PC-3 (cell line): ENCODE results near the gene DNAJC10.

Experiments
- EZH2 ChIP-seq: fragments of 300-600 bp; sonication (generic); IDR thresholded peaks from one replicate; pipeline ENCODE4 v1.6.1; 2017; ENCODE audit warnings: antibody characterized with exemption, mild to moderate bottlenecking, low read length; ENCODE audit not compliant: unreplicated experiment
- TF ChIP-seq, protein P1 (sequence below): fragments of 300-600 bp; sonication (generic); conservative IDR thresholded peaks from 2 replicates; pipeline ENCODE4 v1.5.1; 2017; ENCODE audit warnings: antibody characterized with exemption, low read depth, mild to moderate bottlenecking, low read length

DNA sequence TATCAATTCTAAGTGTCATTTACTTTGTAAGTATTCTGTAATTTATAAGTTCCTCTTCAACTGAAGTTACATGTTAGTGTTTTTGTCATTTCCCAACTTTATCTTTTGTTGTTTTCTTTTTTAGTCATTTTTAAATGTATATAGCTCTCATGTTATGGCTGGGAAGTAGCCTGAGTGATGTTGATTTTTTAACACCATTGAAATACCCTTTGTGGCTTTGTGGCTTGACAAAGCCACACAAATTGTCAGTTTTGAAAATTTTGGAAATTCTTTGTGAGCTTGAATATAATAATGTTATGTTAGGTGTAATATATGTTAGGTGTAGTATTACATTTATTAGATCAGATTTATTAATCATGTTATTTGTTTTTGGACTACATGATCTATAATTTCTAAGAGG, 16.7 kb downstream of the DNAJC10 start:
- TF ChIP-seq, protein P1, sequence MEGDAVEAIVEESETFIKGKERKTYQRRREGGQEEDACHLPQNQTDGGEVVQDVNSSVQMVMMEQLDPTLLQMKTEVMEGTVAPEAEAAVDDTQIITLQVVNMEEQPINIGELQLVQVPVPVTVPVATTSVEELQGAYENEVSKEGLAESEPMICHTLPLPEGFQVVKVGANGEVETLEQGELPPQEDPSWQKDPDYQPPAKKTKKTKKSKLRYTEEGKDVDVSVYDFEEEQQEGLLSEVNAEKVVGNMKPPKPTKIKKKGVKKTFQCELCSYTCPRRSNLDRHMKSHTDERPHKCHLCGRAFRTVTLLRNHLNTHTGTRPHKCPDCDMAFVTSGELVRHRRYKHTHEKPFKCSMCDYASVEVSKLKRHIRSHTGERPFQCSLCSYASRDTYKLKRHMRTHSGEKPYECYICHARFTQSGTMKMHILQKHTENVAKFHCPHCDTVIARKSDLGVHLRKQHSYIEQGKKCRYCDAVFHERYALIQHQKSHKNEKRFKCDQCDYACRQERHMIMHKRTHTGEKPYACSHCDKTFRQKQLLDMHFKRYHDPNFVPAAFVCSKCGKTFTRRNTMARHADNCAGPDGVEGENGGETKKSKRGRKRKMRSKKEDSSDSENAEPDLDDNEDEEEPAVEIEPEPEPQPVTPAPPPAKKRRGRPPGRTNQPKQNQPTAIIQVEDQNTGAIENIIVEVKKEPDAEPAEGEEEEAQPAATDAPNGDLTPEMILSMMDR = no peak
- no peak for TF ChIP-seq EZH2
